Stimulated activated naive CD8-positive, alpha-beta T cell treated with anti-CD3 and anti-CD28 coated beads, Interleukin-15, amount 100 ng/mL, for 72 hours (primary cell): ENCODE results near the gene AGPAT1.
A peak's percentile ranks its signal among the peaks of the same experiment; 100 is the strongest.
"Not testable (repeated sequence)": the region's sequence is repeated elsewhere in the genome, so short reads cannot be mapped to it uniquely, and the experiment has no call there.

ENCODE experiments used
- ATAC-seq: fragments of 150-1000 bp; cut with Tn5 transposase; 2 replicates; pipeline ENCODE4 v1.10.0; 2021; ENCODE audit warnings: mild to moderate bottlenecking, moderate library complexity
- DNase-seq, 2 donors: peaks; one replicate each; pipeline ENCODE4 v3.0.0; 2021 to 2022
- H3K27ac Mint-ChIP-seq, 2 donors: one replicate each; pipeline ENCODE4 v1.8.0; 2022; ENCODE audit warnings: mild to moderate bottlenecking in 2 of 2, mixed read lengths in 2 of 2, moderate library complexity in 2 of 2
- H3K27me3 Mint-ChIP-seq: one replicate; pipeline ENCODE4 v1.8.0; 2022; ENCODE audit warnings: mixed read lengths
- H3K4me1 Mint-ChIP-seq: one replicate; pipeline ENCODE4 v1.8.0; 2022; ENCODE audit warnings: mild to moderate bottlenecking, mixed read lengths
- H3K4me3 Mint-ChIP-seq, 2 donors: one replicate each; pipeline ENCODE4 v1.8.0; 2022; ENCODE audit warnings: mild to moderate bottlenecking in 2 of 2, mixed read lengths in 2 of 2, moderate library complexity in 1 of 2
- H3K9me3 Mint-ChIP-seq, 2 donors: one replicate each; pipeline ENCODE4 v1.8.0; 2022; ENCODE audit warnings: mixed read lengths in 2 of 2

AGPAT1 gene

GRCh38 chr6:32191696-32192607, 16.1 kb upstream of the AGPAT1 start:
- Mint-ChIP-seq H3K4me3 (peak overlapping the region; percentile 94 to 95), H3K4me1 (peaks cover 63% of the 10 kb centered on the region), H3K27ac (peak overlapping the region; percentile 97 to 98), H3K27me3 (no peaks in the 10 kb centered on the region), H3K9me3 (no peaks in the 10 kb centered on the region)
- DNase-seq (no peak), ATAC-seq (no peak)

DNA sequence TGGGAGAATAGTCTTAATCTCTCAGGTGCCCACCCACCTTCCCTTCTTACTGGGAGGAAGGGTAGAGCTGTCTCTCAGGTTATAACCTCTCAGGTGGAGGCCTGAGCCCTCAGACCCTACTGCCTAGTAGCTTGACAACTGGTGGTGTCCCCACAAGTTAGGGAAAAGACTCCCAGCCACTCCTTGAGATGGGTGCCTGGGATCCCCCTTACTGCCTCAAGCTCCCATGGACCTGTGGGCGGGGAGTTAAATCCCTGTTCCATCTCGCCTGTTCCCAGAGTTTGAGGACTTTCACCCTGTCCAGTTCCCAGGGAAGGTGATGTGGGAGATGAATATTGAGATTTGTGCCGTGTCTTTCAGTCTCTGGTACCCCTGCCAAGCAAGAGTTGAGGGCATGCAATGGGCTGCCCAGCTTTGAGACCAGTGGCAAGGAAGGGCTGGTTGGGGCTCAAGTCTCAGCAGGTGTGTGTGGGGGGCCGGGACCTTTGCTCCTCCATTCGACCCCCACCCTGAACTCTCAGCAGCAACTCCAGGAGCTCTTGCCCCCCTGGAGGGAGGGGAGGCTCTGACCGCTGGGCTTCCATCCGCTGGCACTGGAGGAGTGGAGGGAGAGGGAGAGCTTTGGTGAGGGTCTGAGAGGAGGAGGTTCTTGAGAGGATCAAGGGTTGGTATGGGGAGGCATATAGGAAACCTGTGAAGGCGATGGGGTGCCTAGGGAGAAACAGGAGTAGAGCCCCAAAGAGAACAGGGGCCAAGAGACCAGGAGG, 15.2 kb upstream of the AGPAT1 start:
- Mint-ChIP-seq H3K27ac (peak overlapping the region; percentile 97 to 98), H3K4me3 (peak overlapping the region; percentile 94 to 95), H3K27me3 (no peaks in the 10 kb centered on the region), H3K9me3 (no peaks in the 10 kb centered on the region), H3K4me1 (peaks cover 68% of the 10 kb centered on the region)
- no peak for DNase-seq
- no peak for ATAC-seq

GRCh38 chr6:32190054-32190851, 14.4 kb upstream of the AGPAT1 start, which contains the start of gene PBX2:
Gene PBX2, minus strand, starts transcription at chr6:32190202. Its CDS starts 287 bp downstream, at chr6:32189915.
- DNase-seq = peak in 1 of 2 donors; percentile 77
- Mint-ChIP-seq H3K27ac (peak within 1 kb of the TSS; percentile 97 to 99), H3K9me3 (no peaks in the 10 kb centered on the region), H3K4me3 (peak within 1 kb of the TSS; percentile 95), H3K4me1 (peaks cover 73% of the 10 kb centered on the region), H3K27me3 (no peaks in the 10 kb centered on the region)
- peak; percentile 59 for ATAC-seq

GRCh38 chr6:32189742-32190053, 13.8 kb upstream of the AGPAT1 start:
- no peaks in the 10 kb centered on the region for H3K27me3 Mint-ChIP-seq
- DNase-seq (no peak), ATAC-seq (peak; percentile 2)
- peak overlapping the region; percentile 95 for H3K4me3 Mint-ChIP-seq
- peak overlapping the region in 1 of 2 donors; percentile 97 for H3K27ac Mint-ChIP-seq
- H3K9me3 Mint-ChIP-seq = no peaks in the 10 kb centered on the region
- peaks cover 68% of the 10 kb centered on the region for H3K4me1 Mint-ChIP-seq

DNA sequence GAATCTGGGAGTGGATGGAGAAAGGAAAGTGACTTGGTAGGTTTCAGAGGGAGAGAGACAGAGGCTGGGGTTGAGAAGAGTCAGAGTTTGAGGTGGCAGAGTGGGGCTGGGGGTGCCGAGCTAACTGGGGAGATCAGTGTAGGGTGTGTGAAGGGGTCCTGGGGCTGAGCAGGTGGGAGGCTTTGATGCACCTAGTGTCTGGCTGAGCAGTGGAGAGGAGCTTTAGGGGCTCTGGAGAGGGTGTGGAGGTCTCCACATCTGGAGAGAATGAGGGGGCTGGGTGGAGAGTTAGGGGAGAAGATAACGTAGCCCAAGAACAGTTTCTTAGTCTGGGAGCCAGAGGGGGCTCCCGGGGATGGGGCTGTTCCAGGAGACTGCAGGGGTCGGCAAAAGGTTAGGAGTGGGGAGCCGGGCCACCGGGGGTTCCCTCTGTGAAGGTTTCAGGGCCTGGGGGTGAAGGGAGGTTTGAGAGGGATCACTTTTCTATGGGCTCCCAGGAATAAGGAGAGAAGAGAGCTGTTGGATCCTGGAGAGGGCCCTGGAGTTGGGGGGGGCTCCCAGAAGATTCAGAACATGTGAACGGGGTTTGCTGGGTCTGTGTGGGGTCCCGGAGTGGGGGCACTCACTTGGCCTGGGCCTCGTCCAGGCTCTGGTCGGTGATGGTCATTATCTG, 13.3 kb upstream of the AGPAT1 start:
- peak overlapping the region; percentile 97 to 99 for H3K27ac Mint-ChIP-seq
- H3K4me3 Mint-ChIP-seq = peak overlapping the region; percentile 83 to 95
- ATAC-seq (no peak), DNase-seq (no peak)
- H3K9me3 Mint-ChIP-seq = no peaks in the 10 kb centered on the region
- H3K27me3 Mint-ChIP-seq = no peaks in the 10 kb centered on the region
- peaks cover 65% of the 10 kb centered on the region for H3K4me1 Mint-ChIP-seq

- Mint-ChIP-seq H3K4me1 (peaks cover 65% of the 10 kb centered on the region), H3K9me3 (no peaks in the 10 kb centered on the region), H3K4me3 (peak overlapping the region; percentile 83 to 95), H3K27ac (peak overlapping the region; percentile 97 to 99), H3K27me3 (no peaks in the 10 kb centered on the region)
- DNase-seq (no peak), ATAC-seq (no peak)
These were observed 12.6 kb upstream of the AGPAT1 start for GRCh38 chr6:32188381-32189068.

DNA sequence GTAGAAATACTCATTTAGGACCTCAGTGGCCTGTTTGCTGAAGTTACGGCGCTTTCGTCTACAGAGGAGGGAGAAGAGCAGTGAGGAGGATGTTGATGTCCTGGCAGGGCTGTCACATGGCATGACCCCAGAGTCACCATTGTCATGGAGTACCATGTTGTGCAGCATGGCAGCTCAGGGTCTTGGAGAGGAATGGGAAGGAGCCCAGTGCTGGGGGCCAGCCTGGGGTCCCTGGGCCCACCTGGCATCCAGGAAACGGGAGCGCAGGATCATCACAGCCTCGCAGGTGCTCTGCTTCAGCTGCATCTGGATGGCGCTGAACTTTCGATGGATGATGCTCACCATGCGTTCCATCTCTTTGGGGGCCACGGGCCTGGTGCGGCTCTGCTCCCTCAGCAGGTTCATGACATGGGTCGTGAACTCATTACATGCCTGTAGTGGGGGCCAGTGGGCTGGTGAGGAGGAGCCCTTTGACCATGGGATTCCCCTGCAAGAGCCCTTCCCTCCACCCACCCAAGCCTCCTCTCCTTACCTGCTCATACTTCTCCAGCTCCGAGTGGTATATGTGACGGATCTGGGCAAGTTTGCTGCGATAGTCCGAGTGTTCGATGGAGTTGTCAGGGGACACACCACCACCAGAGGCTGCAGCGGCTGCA, 12.0 kb upstream of the AGPAT1 start:
- not testable (repeated sequence) for ATAC-seq, H3K9me3 Mint-ChIP-seq, H3K27me3 Mint-ChIP-seq, DNase-seq
- peak overlapping the region; percentile 75 to 99 for H3K27ac Mint-ChIP-seq
- H3K4me3 Mint-ChIP-seq = peak overlapping the region; percentile 70 to 95
- peaks cover 63% of the 10 kb centered on the region for H3K4me1 Mint-ChIP-seq

GRCh38 chr6:32187009-32187709, 11.3 kb upstream of the AGPAT1 start:
- Mint-ChIP-seq H3K4me1 (peaks cover 67% of the 10 kb centered on the region), H3K9me3 (no peaks in the 10 kb centered on the region), H3K27me3 (no peaks in the 10 kb centered on the region), H3K27ac (peak overlapping the region in 1 of 2 donors; percentile 75), H3K4me3 (peak overlapping the region; percentile 70 to 95)
- DNase-seq = no peak
- ATAC-seq = no peak

GRCh38 chr6:32186151-32186840, 10.4 kb upstream of the AGPAT1 start:
- H3K4me3 Mint-ChIP-seq = peak overlapping the region in 1 of 2 donors; percentile 70
- H3K4me1 Mint-ChIP-seq = peaks cover 70% of the 10 kb centered on the region
- not testable (repeated sequence) for DNase-seq, H3K9me3 Mint-ChIP-seq, ATAC-seq, H3K27me3 Mint-ChIP-seq
- H3K27ac Mint-ChIP-seq = peak overlapping the region; percentile 1 to 72

GRCh38 chr6:32185681-32186131, 9.8 kb upstream of the AGPAT1 start:
- DNase-seq (peak in 1 of 2 donors; percentile 60), ATAC-seq (peak; percentile 68)
- H3K27me3 Mint-ChIP-seq, H3K9me3 Mint-ChIP-seq: not testable (repeated sequence)
- H3K4me1 Mint-ChIP-seq = peaks cover 72% of the 10 kb centered on the region
- peak overlapping the region; percentile 34 to 70 for H3K4me3 Mint-ChIP-seq
- peak overlapping the region; percentile 72 to 77 for H3K27ac Mint-ChIP-seq

DNA sequence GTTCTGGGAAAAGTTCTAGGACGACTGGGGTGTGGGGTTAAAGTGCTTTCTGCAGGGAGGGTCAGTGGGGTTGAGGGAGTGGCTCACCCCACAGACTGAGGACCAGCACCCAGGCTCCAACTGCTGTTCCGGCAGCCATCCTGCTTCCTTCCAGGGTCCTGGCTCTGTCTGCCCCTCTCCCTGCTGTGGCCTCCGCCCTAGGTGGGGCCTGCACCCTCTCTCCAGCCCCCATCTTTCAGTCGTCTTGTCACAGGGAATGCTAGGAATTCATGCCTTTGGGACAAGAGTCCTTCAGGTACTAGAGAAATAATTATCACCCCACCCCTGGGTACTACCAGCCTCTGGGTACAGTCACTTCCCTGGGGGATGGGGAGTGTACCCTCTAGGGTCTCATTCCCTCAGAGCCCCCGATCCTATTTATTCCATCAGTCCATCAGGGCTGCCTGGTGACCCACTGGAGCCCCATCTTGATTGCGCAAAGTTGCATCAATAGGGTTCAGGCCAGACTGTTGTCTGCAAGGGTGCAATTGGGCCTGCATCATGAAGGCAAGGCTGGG, 8.3 kb upstream of the AGPAT1 start, which contains the start of gene AGER:
TSS of gene AGER (minus strand) at position 170 of the 557 bp plus-strand sequence. CDS start at position 139, 31 bp downstream.
- no peak for DNase-seq
- H3K27me3 Mint-ChIP-seq = no peaks in the 10 kb centered on the region
- H3K4me1 Mint-ChIP-seq = peaks cover 84% of the 10 kb centered on the region
- no peak within 1 kb of the TSS for H3K4me3 Mint-ChIP-seq
- no peaks in the 10 kb centered on the region for H3K9me3 Mint-ChIP-seq
- ATAC-seq = no peak
- peak within 1 kb of the TSS; percentile 21 to 50 for H3K27ac Mint-ChIP-seq

GRCh38 chr6:32183483-32184083, 7.7 kb upstream of the AGPAT1 start:
- DNase-seq = no peak
- Mint-ChIP-seq H3K27me3 (no peaks in the 10 kb centered on the region), H3K4me3 (no peak overlapping the region), H3K27ac (peak overlapping the region in 1 of 2 donors; percentile 21), H3K9me3 (no peaks in the 10 kb centered on the region), H3K4me1 (peaks cover 84% of the 10 kb centered on the region)
- no peak for ATAC-seq
